PFSK-1 (cell line): ENCODE results near the gene JAM3.

Source experiments
- FOXP2 ChIP-seq: optimal IDR thresholded peaks from 2 replicates; pipeline ENCODE3; 2011; ENCODE audit warnings: borderline replicate concordance, control low read depth, inconsistent platforms; ENCODE audit not compliant: insufficient read depth; ENCODE audit errors: extremely low read length, extremely low read depth
- POLR2AphosphoS5 ChIP-seq: IDR thresholded peaks from 2 replicates; pipeline ENCODE4 v1.6.1; 2012; ENCODE audit warnings: low read depth, mild to moderate bottlenecking, control low read depth, low read length, moderate library complexity
- SIN3A ChIP-seq: IDR thresholded peaks from 2 replicates; pipeline ENCODE4 v1.6.1; 2012; ENCODE audit warnings: mild to moderate bottlenecking, low read length, moderate library complexity, borderline replicate concordance; ENCODE audit not compliant: insufficient read depth
- TAF1 ChIP-seq: IDR thresholded peaks from 2 replicates; pipeline ENCODE4 v1.6.1; 2012; ENCODE audit warnings: low read length, control low read depth, borderline replicate concordance; ENCODE audit not compliant: insufficient read depth
- TF ChIP-seq, protein P1 (sequence below), 2 experiments: IDR thresholded peaks; 2 replicates each; pipeline versions ENCODE4 v1.6.1 to v1.8.0; 2011 to 2012; ENCODE audit warnings: low read depth in 2 of 2, low read length in 2 of 2, control low read depth in 1 of 2, inconsistent platforms in 1 of 2, mild to moderate bottlenecking in 1 of 2, moderate library complexity in 1 of 2; ENCODE audit not compliant: insufficient read depth in 1 of 2

- TF ChIP-seq POLR2AphosphoS5 (no peak), SIN3A (no peak), TAF1 (no peak), FOXP2 (no peak)
- TF ChIP-seq, protein P1, sequence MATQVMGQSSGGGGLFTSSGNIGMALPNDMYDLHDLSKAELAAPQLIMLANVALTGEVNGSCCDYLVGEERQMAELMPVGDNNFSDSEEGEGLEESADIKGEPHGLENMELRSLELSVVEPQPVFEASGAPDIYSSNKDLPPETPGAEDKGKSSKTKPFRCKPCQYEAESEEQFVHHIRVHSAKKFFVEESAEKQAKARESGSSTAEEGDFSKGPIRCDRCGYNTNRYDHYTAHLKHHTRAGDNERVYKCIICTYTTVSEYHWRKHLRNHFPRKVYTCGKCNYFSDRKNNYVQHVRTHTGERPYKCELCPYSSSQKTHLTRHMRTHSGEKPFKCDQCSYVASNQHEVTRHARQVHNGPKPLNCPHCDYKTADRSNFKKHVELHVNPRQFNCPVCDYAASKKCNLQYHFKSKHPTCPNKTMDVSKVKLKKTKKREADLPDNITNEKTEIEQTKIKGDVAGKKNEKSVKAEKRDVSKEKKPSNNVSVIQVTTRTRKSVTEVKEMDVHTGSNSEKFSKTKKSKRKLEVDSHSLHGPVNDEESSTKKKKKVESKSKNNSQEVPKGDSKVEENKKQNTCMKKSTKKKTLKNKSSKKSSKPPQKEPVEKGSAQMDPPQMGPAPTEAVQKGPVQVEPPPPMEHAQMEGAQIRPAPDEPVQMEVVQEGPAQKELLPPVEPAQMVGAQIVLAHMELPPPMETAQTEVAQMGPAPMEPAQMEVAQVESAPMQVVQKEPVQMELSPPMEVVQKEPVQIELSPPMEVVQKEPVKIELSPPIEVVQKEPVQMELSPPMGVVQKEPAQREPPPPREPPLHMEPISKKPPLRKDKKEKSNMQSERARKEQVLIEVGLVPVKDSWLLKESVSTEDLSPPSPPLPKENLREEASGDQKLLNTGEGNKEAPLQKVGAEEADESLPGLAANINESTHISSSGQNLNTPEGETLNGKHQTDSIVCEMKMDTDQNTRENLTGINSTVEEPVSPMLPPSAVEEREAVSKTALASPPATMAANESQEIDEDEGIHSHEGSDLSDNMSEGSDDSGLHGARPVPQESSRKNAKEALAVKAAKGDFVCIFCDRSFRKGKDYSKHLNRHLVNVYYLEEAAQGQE (IDR thresholded peaks at IDR 0.05; ENCODE audit: insufficient read depth in 1 of 2, low read depth in 2 of 2, low read length in 2 of 2) = no peak
Measured at GRCh38 chr11:134072844-134073243, 4.0 kb downstream of the JAM3 start.
